Skeletal muscle tissue (tissue), 4 donors: ENCODE data around the gene NCOR1. TPM values are rescaled to one million over a fixed set of nuclear protein-coding genes. Genes with fewer than 3 reads are reported as not detected.
"Not testable (repeated sequence)": the region's sequence is repeated elsewhere in the genome, so short reads cannot be mapped to it uniquely, and the experiment has no call there.

Source experiments
- H3K27ac ChIP-seq: one replicate; pipeline ENCODE4 v1.7.0; 2013; ENCODE audit warnings: mild to moderate bottlenecking, low read depth, low read length, inconsistent platforms
- H3K27me3 ChIP-seq, 3 donors: one replicate each; pipeline ENCODE4 v1.7.0; 2013; ENCODE audit warnings: low read length in 3 of 3; ENCODE audit not compliant: control insufficient read depth in 3 of 3, insufficient read depth in 3 of 3
- H3K36me3 ChIP-seq, 3 donors: one replicate each; pipeline ENCODE4 v1.7.0; 2013; ENCODE audit warnings: low read length in 3 of 3; ENCODE audit not compliant: control insufficient read depth in 3 of 3, insufficient read depth in 3 of 3
- H3K4me1 ChIP-seq, 3 donors: one replicate each; pipeline ENCODE4 v1.7.0; 2013; ENCODE audit warnings: low read length in 3 of 3, mild to moderate bottlenecking in 3 of 3; ENCODE audit not compliant: control insufficient read depth in 3 of 3, insufficient read depth in 3 of 3
- H3K4me3 ChIP-seq, 3 donors: one replicate each; pipeline ENCODE4 v1.7.0; 2013; ENCODE audit warnings: low read length in 3 of 3
- H3K9ac ChIP-seq, 3 donors: one replicate each; pipeline ENCODE4 v1.7.0; 2013; ENCODE audit warnings: low read length in 3 of 3, mild to moderate bottlenecking in 3 of 3, moderate library complexity in 2 of 3, low read depth in 1 of 3
- H3K9me3 ChIP-seq, 3 donors: one replicate each; pipeline ENCODE4 v1.7.0; 2013; ENCODE audit warnings: low read length in 3 of 3; ENCODE audit not compliant: control insufficient read depth in 3 of 3
- total RNA-seq: library from RNA; depleted of rRNA; stranded (reverse); fragments of >200 nt; gene quantifications from one replicate; pipeline ENCODE4 v1.2.3, GENCODE V29; 2014
- donor health status: Osteomylitis.

The NCOR1 gene
- total RNA-seq, 1 donor from 2014 or later, result 50.1 TPM

GRCh38 chr17:16199093-16199492 is 16.2 kb downstream of the NCOR1 start:
- Histone ChIP-seq H3K4me1 (peaks cover 13 to 32% (median 23%) of the 10 kb centered on the region in 3 donors), H3K4me3 (no peak overlapping the region), H3K27ac (no peak overlapping the region), H3K9ac (no peak overlapping the region), H3K36me3 (peaks cover 0 to 9% (median 3%) of the 10 kb centered on the region in 3 donors), H3K27me3 (no peaks in the 10 kb centered on the region), H3K9me3 (no peaks in the 10 kb centered on the region)

- Histone ChIP-seq H3K4me3 (no peak overlapping the region), H3K4me1 (peaks cover 13 to 22% (median 14%) of the 10 kb centered on the region in 3 donors), H3K36me3 (peaks cover 3 to 10% (median 9%) of the 10 kb centered on the region in 3 donors), H3K9me3 (no peaks in the 10 kb centered on the region), H3K27me3 (no peaks in the 10 kb centered on the region), H3K27ac (no peak overlapping the region), H3K9ac (no peak overlapping the region)
These were observed 18.1 kb downstream of the NCOR1 start for GRCh38 chr17:16197276-16197675.

GRCh38 chr17:16194307-16194835 is 21.0 kb downstream of the NCOR1 start:
- H3K9me3 ChIP-seq, H3K9ac ChIP-seq, H3K4me3 ChIP-seq, H3K27ac ChIP-seq, H3K27me3 ChIP-seq: not testable (repeated sequence)
- H3K4me1 ChIP-seq, result peaks cover 6 to 14% (median 13%) of the 10 kb centered on the region in 3 donors
- peaks cover 4 to 15% (median 9%) of the 10 kb centered on the region in 3 donors for H3K36me3 ChIP-seq

GRCh38 chr17:16191604-16192003 is 23.7 kb downstream of the NCOR1 start:
- Histone ChIP-seq H3K4me1 (peaks cover 3 to 11% (median 9%) of the 10 kb centered on the region in 3 donors), H3K4me3 (no peak overlapping the region), H3K9ac (no peak overlapping the region), H3K9me3 (no peaks in the 10 kb centered on the region), H3K36me3 (peaks cover 1 to 15% (median 4%) of the 10 kb centered on the region in 3 donors), H3K27ac (no peak overlapping the region), H3K27me3 (no peaks in the 10 kb centered on the region)

GRCh38 chr17:16190703-16191360 is 24.5 kb downstream of the NCOR1 start:
- Histone ChIP-seq H3K27me3 (no peaks in the 10 kb centered on the region), H3K9me3 (no peaks in the 10 kb centered on the region), H3K27ac (peak overlapping the region; percentile 37), H3K4me1 (peaks cover 3 to 11% (median 9%) of the 10 kb centered on the region in 3 donors), H3K4me3 (no peak overlapping the region), H3K9ac (no peak overlapping the region), H3K36me3 (peaks cover 5 to 20% (median 11%) of the 10 kb centered on the region in 3 donors)

- Histone ChIP-seq H3K4me3 (no peak overlapping the region), H3K9me3 (no peaks in the 10 kb centered on the region), H3K9ac (no peak overlapping the region), H3K4me1 (peaks cover 3 to 11% (median 9%) of the 10 kb centered on the region in 3 donors), H3K27me3 (no peaks in the 10 kb centered on the region), H3K36me3 (peaks cover 6 to 20% (median 12%) of the 10 kb centered on the region in 3 donors), H3K27ac (no peak overlapping the region)
These were observed 25.5 kb downstream of the NCOR1 start for GRCh38 chr17:16189791-16190348.

GRCh38 chr17:16187642-16188041 is 27.7 kb downstream of the NCOR1 start:
- H3K36me3 ChIP-seq, result peaks cover 5 to 10% (median 9%) of the 10 kb centered on the region in 3 donors
- H3K27me3 ChIP-seq, result no peaks in the 10 kb centered on the region
- H3K9me3 ChIP-seq, result no peaks in the 10 kb centered on the region
- peaks cover 3 to 11% (median 9%) of the 10 kb centered on the region in 3 donors for H3K4me1 ChIP-seq
- no peak overlapping the region for H3K27ac ChIP-seq
- no peak overlapping the region for H3K9ac ChIP-seq
- H3K4me3 ChIP-seq, result no peak overlapping the region

GRCh38 chr17:16181581-16181980 is 33.8 kb downstream of the NCOR1 start:
- Histone ChIP-seq H3K9ac (no peak overlapping the region), H3K4me3 (no peak overlapping the region), H3K4me1 (no peaks in the 10 kb centered on the region), H3K9me3 (no peaks in the 10 kb centered on the region), H3K27ac (no peak overlapping the region), H3K36me3 (peaks cover 5 to 7% (median 5%) of the 10 kb centered on the region in 3 donors), H3K27me3 (no peaks in the 10 kb centered on the region)

- H3K4me3 ChIP-seq, result no peak overlapping the region
- H3K27me3 ChIP-seq, result no peaks in the 10 kb centered on the region
- no peaks in the 10 kb centered on the region for H3K36me3 ChIP-seq
- H3K27ac ChIP-seq, result no peak overlapping the region
- H3K4me1 ChIP-seq, result no peaks in the 10 kb centered on the region
- no peaks in the 10 kb centered on the region for H3K9me3 ChIP-seq
- H3K9ac ChIP-seq, result no peak overlapping the region
These were observed 36.5 kb downstream of the NCOR1 start for GRCh38 chr17:16178836-16179235.

GRCh38 chr17:16171613-16172012 is 43.7 kb downstream of the NCOR1 start:
- no peak overlapping the region for H3K4me3 ChIP-seq
- H3K4me1 ChIP-seq, result no peaks in the 10 kb centered on the region
- H3K9ac ChIP-seq, result no peak overlapping the region
- H3K27me3 ChIP-seq, result no peaks in the 10 kb centered on the region
- H3K27ac ChIP-seq, result no peak overlapping the region
- H3K36me3 ChIP-seq, result peaks cover 4 to 7% (median 5%) of the 10 kb centered on the region in 3 donors
- no peaks in the 10 kb centered on the region for H3K9me3 ChIP-seq
